HCT116 (cell line): ENCODE results near the gene ENKD1.

Experiments used
- CTCF ChIP-seq, 3 experiments: fragments of 200-600 bp in 1 of 3; sonication (generic) in 1 of 3; IDR thresholded peaks in 2 of 3; conservative IDR thresholded peaks in 1 of 3; 2 replicates each; pipeline ENCODE4 v1.5.1; 2012 to 2017; ENCODE audit warnings: low read depth in 2 of 3, low read length in 2 of 3, antibody characterized with exemption in 1 of 3, borderline replicate concordance in 1 of 3, control low read depth in 1 of 3, mild to moderate bottlenecking in 1 of 3, mixed read lengths in 1 of 3, mixed run types in 1 of 3, moderate library complexity in 1 of 3; ENCODE audit not compliant: insufficient read depth in 1 of 3
- EZH2 ChIP-seq: fragments of 200-600 bp; sonication (generic); IDR thresholded peaks from 2 replicates; pipeline ENCODE4 v1.6.1; 2017; ENCODE audit warnings: antibody characterized with exemption, mixed run types

GRCh38 chr16:67661886-67662652 is 4.5 kb downstream of the ENKD1 start:
- no peak for TF ChIP-seq EZH2
- no peak for TF ChIP-seq CTCF (IDR thresholded peaks at IDR 0.05 in 2 of 3, conservative IDR thresholded peaks at IDR 0.05 in 1 of 3; ENCODE audit: borderline replicate concordance in 1 of 3, insufficient read depth in 1 of 3, low read depth in 2 of 3, low read length in 2 of 3)
